Measurements from ENCODE around the gene TENM4.

DNA sequence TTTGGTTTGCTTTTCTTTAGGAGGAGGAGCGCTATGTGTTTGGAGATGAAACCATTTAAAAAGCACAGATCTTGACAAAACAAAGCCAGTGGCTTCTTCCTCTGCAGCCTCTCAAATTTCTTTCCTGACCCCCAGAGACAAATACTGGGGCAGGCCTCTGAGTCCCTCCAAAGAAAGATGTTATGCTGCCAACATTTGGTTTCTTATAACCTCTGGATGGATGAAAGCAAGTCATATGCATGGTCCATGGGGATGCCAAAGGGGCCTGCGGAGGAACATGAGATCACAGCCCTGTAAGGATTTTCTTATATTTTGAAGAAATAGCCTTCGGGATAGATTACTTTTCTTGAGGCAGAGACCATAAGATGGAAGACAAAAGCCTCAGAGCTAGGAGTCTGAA, 179.1 kb downstream of the TENM4 start:
- TF ChIP-seq POLR2AphosphoS5 (IDR thresholded peaks at IDR 0.05; ENCODE audit: borderline replicate concordance, low read depth, low read length), result no peak
- TF ChIP-seq EZH2 (IDR thresholded peaks at IDR 0.05), result no peak
